ENCODE data around the gene HCN3. TPM values are rescaled to one million over a fixed set of nuclear protein-coding genes. Genes with fewer than 3 reads are reported as not detected.

Gene HCN3
- total RNA-seq, 1 donor from 2014 or later, result 2.8 TPM

- H3K27me3 ChIP-seq (ENCODE audit: control insufficient read depth, insufficient read depth, low read length), result no peaks in the 10 kb centered on the region
- peaks cover 1% of the 10 kb centered on the region for H3K36me3 ChIP-seq (ENCODE audit: control insufficient read depth, insufficient read depth, low read length)
- DNase-seq (ENCODE audit: low read depth), result no peak
- H3K4me3 ChIP-seq (ENCODE audit: low read depth, low read length), result no peak overlapping the region
- TF ChIP-seq CTCF (IDR thresholded peaks at IDR 0.05; ENCODE audit: insufficient read depth, low read length, poor library complexity, severe bottlenecking), result no peak
These were observed 57.7 kb downstream of the HCN3 start for GRCh38 chr1:155334962-155335361.

Other genes starting within 250 kb of the HCN3 start
- gene DCST2, start 243.7 kb upstream of the HCN3 start, total RNA-seq, result 0.27 TPM in 1 of 2 replicates, not detected in the other
- not detected in 2 replicates for gene DCST1, start 243.6 kb upstream of the HCN3 start, total RNA-seq
- 186 and 209 TPM in 2 replicates for gene ADAM15, start 226.1 kb upstream of the HCN3 start, total RNA-seq
- gene EFNA4, start 213.7 kb upstream of the HCN3 start, total RNA-seq, result 16.8 and 19.9 TPM in 2 replicates
- 1.6 and 1.7 TPM in 2 replicates for gene EFNA3, start 198.6 kb upstream of the HCN3 start, total RNA-seq
- gene EFNA1, start 149.6 kb upstream of the HCN3 start, total RNA-seq, result 126 and 166 TPM in 2 replicates
- 26.6 and 28.7 TPM in 2 replicates for gene SLC50A1, start 141.6 kb upstream of the HCN3 start, total RNA-seq
- gene DPM3, start 136.9 kb upstream of the HCN3 start, total RNA-seq, result 36.4 and 74.9 TPM in 2 replicates
- 207 and 241 TPM in 2 replicates for gene KRTCAP2, start 104.2 kb upstream of the HCN3 start, total RNA-seq
- gene TRIM46, start 103.6 kb upstream of the HCN3 start, total RNA-seq, result 7.1 and 9.1 TPM in 2 replicates
- 51.5 and 58.1 TPM in 2 replicates for gene THBS3, start 69.6 kb upstream of the HCN3 start, total RNA-seq
- gene MTX1, start 68.8 kb upstream of the HCN3 start, total RNA-seq, result 79.3 and 84.3 TPM in 2 replicates
- gene ENTREP3, start 22.0 kb upstream of the HCN3 start, total RNA-seq, result 13.2 and 24.8 TPM in 2 replicates
- 93.8 and 108 TPM in 2 replicates for gene SCAMP3, start 15.1 kb upstream of the HCN3 start, total RNA-seq
- 21.7 and 24.2 TPM in 2 replicates for gene CLK2, start 4.0 kb upstream of the HCN3 start, total RNA-seq
- gene PKLR, start 24.0 kb downstream of the HCN3 start, total RNA-seq, result not detected in 2 replicates
- gene FDPS, start 31.4 kb downstream of the HCN3 start, total RNA-seq, result 248 and 271 TPM in 2 replicates
- 38.1 and 38.3 TPM in 2 replicates for gene RUSC1, start 43.4 kb downstream of the HCN3 start, total RNA-seq

Measured in kidney epithelial cell (primary cell).